Stimulated activated CD4-positive, alpha-beta T cell treated with anti-CD3 and anti-CD28 coated beads, TNF-alpha, amount 100 ng/mL, for 24 hours (primary cell): ENCODE data around the gene CLSTN1.

ENCODE experiments used
- DNase-seq, 3 experiments: peaks; one replicate each; pipeline ENCODE4 v3.0.0-alpha.2; 2020; ENCODE audit warnings: low read depth in 3 of 3

CLSTN1 gene

DNA sequence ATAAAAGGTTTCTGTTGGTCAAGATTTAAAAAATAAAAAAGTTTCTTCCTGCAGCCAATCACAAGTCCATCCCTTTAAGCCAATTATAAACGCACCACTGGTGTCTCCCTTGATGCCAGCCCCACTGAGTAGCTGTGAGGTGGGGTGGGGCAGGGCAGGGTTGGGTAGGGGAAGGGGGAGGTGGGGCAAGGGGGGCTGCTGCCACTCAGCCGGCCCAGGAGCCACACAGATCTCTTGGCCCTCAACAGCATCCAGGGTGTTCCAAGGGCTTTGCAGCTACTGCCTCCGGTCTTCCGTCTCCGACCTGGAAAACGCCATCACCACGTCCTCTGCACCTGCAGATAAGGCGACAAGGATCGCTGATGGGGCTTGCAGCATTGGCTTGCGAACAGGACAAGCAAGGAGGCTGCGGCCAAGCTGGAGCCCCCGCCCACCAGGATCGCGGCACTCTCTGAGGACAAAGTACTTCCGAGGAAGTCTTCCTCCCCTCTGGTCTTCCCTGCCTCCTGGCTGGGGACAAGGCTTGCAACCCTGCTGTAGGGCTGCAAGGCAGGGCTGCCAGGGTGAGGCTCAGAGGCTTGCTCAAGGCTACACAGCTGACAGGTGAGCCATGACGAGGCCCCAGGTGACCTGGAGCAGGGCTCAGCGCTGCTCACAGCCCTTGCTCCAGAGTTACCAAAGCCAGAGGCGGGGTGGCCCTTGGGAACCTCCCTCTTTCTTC is 26.8 kb upstream of the CLSTN1 start:
- no peak for DNase-seq

DNA sequence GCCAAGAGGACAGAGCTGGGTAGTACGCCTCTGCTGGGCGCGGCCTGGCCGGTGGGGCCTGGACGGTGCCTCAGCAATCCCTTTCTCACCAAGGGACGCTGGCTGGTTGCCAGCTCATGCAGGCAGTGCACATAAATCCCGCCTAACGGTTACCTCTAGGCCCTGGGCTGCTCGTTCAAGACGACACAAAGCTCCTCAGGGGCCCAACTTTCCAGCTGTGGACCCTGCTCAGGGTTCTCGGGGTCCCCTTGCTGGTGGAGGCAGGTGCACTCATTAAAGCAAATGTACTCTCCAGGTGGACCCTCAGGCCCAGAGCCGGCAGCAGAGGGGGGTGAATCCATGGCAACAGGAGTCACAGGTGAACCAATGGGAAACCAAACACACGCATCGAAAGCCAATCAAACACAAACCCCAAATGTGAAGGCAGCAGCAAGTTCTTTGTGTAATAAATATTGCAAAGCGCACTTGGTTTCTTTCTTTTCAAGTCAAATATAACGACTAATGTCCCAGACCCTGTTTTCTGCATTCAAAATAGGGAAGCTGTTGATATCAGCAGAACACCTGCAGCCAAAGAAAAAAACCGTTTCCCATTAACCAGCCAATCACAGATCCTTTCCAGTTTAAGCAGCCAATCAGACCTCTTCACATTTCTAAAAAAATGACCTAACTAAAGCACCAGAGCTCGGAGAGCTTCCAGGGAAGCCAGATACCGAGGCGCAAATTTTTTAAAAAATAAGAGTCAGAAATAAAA is 26.1 kb upstream of the CLSTN1 start:
- DNase-seq, result no peak

DNA sequence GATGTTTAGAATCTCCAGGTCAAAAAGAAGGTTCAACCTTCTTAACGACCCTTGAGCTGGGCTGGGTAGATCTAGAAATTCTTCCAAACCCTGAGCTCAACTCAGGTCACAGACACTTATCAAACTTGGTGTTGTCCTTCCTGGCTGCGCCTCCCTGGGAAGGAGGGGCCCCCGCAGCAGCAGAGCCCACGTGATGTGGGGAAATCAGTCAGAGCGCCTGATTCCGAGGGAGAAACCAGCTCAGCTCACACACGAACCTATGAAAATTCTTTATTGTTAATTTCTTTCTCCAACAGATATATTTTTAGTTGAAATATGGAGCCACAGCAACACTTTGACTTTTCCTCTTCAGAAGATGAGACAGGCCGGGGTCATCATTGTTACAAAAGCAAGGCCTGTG is 24.3 kb upstream of the CLSTN1 start:
- DNase-seq, result no peak

DNA sequence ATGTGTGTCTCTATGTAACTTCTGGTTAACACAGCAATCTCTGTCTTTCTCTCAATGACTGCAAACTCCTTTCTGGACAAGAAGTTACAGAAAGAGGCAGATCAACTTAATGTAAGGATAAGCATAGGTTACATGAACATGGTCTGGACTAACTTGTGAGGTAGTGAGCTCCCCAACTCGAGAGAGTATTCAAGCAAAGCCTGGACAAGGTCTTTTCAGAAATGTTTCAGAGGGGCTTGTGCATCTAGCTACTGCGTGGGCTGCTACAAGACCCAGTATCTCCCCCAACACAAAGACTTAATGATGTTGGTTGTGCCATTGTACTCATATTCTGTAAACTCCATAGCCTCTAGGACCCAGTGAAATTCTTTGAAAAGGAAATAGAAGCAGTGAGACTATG is 23.5 kb upstream of the CLSTN1 start:
- DNase-seq, result no peak

DNA sequence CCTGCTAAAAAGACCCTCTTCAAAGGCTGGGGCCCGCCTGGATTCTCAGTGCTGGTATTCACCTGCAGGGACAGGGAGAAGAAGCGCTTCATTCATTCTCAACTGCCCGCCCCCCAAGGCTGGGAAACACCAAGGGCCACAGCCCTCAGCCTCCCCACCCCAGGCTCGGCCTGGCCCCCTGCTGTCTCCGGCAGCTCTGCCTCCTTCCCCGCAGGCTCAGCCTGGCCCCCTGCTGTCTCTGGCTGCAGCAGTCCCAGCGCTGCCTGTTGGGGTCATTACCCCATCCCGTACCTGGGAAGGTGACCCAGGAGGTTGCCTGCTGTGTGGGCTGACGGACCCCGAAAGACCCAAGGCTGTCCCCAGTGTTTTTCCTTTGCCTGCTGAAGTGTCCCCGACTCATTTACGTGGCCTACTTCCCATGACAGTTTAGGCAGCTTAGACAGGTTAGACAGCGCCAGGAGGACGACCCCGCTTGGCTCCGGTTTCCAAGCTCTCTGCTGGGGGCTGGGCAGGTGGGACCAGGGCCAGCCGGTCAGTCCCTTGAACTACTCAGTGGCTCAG is 22.9 kb upstream of the CLSTN1 start:
- DNase-seq, result no peak

DNA sequence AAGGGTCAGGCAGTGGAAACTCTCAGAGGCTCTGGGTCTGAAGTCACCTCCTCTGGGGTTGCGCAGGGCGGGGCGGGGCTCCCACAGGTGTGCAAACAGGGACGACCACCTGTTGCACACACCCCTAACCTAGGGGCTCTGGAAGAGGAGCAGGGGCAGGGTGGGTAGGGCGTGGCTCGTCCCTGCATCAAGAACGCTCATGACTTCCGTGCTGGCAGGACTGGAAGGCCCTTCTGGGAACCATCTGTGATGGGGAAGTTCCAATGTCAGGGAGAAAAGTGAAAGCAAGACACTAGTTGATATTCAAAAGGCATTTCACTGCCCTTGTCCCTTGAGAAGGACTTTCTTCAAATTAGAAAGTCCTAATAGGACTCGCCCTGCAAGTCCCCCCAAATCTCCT is 22.1 kb upstream of the CLSTN1 start:
- DNase-seq, result no peak

DNA sequence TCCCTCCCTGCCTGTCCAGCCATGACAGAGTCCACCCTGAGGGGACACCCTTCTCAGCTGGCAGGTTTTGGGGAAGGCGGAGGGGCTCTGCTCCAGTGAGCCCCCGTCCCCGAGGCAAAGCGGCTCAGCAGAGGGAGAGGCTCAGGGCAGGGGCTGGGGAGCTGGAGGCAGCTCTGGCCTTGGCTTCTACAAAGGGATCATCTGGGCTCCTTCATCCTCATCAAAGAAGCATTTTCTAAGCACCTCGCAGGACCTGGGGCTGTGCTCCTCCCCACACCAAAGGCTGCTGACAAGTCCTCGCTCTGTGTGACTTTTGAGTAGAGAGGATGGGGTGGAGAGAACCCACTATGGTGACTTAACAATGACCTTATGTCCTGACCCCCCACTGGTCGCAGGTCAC is 21.0 kb upstream of the CLSTN1 start:
- DNase-seq, result no peak

DNA sequence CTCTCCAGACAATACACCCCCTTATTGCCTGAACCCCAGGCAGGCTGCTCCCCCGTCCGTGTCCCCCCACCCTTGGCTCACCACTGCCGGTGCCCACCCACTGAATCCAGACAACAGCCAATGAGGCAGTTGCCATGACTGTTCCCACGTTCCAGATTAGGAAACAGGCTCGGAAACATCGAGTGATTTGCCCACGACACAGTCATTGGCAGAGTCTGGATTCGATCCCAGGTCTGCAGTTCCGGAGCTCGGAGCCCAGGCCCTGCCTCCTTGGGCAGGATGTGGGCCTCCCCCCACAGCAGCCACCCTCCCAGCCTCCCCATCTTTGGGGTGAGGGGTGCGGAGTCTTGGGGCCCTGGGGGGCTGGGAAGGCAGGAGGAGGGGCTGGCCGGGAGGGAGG is 20.3 kb upstream of the CLSTN1 start:
- DNase-seq, result no peak

DNA sequence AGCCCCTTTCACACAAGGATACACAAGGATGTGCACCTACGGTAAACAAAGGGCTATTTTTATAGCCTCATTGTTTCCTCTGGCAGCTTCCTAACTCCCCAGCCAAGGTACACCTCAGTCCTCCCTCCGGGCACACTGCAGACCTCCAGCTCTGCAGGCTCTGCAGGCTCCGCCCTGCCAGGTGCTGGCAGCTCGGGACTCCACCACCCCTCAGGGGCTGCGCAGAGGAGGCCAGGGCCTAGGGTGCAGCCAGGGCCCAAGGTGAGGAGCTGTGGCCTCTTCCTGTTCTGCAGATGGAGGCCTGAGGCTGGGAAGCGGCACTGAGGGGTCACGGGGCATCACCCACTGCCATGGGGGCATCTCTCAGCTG is 19.8 kb upstream of the CLSTN1 start:
- DNase-seq, result no peak

DNA sequence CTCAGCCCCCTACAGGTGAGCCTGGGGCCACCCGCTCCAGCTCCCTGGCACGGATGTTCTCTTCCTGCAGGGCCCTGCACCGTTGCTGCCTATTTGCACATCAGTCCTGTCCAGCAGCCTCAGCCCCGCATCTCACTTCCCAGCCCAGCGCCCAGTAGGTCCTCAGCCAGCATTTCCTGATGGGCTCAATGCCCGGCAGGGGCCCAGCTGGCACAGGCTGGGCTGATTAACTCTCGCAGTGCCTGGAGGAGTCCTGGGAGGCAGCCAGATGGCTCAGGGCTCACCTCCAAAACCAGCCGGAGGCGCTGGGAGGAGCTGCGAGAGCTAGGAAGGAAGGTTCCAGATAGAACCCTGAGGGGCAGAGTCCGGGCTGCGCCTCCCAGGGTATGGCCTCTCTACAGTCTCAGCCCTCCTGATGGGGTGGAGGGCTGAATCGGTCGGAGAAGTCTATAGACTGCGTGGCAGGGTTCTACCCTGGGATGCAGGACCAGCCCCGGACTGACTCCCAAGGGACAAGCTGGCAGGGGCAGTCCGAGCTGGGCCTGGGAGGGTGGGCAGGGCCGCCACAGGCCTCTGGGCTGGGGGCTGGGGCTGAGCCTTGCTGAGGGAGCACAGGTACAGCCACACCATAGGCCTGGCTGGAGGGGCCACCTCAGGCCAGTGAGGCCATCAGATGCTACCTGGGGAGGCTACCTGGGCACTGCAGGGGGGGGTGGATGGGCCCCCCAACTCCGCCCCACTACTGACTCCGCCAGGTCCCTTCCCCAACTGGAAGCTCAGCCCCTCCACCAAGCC is 19.2 kb upstream of the CLSTN1 start:
- DNase-seq, result no peak

DNA sequence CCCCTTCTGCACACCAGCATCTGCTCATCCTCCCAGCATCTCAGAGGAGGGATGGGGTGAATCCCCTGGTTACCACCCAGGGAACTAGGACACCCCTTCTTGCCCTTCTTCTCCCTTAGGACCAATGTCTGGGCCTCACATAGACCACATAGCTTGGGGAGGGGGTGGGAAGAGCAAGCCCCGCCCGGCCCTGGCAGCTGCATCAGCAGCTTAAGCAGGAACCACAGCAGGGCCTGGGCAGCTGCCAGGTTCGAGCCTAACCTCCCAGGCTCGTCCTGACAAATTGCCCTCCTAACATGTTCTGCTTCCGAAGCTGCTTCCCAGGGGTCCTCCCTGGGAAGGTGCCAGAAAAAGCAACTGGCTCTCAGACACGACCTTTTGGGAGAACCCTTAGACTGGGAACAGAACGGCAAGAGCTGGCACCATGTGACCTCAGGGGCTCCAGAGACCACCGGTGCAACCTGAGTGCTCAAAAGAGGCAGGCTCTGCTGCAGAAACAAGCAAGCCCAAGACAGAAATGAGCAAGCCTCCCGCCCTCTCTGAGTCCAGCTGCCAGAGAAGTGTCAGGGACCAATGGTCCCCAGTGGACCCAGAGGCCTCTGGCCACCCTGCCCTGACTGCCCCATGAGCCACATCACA is 18.4 kb upstream of the CLSTN1 start:
- no peak for DNase-seq

DNA sequence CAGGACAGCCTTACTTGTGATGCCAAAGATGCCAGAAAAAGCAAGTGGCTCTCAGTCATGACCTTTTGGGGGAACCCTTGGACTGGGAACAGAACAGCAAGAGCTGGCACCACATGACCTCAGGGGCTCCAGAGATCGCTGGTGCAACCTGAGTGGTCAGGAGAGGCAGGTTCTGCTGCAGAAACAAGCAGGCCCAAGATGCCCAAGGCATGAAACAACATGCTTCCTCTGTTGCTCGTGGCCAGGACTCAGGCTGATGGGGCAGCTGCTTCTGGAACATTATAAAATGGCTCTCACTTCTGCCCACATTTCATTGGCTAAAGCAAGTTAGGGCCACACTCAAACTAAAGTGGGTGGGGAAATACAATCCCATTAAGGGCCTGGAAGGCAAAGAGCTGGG is 17.7 kb upstream of the CLSTN1 start:
- no peak for DNase-seq

DNA sequence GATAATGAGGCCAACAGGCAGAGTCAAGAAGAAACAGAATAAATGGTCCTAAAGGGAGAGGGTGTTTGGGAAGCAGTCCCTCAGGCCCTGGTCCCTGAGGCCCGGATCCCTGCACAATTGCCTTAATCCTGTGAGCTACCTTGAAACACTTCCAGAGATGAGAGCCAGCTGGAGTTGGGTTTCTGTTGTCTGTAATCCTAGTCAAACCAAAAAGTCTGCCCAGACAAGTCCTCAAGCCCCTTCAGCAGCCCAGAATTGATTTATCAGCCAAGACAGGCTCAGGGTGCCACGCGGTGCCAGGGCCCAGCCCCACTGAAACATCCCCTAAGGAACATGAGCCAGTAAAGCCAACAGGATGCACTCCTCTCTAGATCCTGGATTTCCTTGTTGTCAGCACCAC is 16.4 kb upstream of the CLSTN1 start:
- DNase-seq, result no peak

DNA sequence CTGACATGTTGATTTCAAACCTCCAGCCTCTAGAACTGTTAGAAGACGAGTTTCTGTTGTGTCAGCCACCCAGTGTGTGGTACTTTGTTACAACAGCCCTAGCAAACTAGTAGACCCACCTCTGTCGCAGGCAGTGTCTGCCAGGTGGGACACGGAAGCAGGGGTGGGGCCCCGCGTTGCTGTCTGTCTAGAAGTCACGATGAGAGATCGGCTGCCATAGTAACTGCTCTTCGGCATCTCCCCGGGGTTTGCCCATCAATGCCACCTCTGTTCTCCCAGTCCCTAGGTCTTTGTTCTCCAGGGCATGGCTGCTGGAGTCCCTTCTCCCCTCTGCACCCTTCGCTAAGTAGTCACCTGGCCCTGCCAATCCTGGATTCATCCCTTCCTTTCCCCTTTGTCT is 15.2 kb upstream of the CLSTN1 start:
- DNase-seq, result no peak

DNA sequence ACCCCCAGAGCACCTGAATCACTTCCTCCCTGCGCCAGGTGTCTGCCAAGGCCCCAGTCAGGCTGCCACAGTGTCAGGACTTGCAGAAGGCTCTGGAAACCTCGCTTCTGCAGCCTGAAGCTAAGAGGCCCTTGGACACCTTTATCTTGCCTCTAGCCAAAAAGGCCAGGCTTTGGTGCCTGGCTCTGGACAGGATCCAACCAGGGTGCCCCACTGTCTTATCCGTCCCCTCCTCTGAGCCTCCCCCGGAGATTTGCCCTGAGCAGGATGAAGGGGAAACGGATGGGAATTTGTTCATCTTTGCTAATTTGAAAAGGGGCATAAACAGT is 12.8 kb upstream of the CLSTN1 start:
- DNase-seq, result no peak

DNA sequence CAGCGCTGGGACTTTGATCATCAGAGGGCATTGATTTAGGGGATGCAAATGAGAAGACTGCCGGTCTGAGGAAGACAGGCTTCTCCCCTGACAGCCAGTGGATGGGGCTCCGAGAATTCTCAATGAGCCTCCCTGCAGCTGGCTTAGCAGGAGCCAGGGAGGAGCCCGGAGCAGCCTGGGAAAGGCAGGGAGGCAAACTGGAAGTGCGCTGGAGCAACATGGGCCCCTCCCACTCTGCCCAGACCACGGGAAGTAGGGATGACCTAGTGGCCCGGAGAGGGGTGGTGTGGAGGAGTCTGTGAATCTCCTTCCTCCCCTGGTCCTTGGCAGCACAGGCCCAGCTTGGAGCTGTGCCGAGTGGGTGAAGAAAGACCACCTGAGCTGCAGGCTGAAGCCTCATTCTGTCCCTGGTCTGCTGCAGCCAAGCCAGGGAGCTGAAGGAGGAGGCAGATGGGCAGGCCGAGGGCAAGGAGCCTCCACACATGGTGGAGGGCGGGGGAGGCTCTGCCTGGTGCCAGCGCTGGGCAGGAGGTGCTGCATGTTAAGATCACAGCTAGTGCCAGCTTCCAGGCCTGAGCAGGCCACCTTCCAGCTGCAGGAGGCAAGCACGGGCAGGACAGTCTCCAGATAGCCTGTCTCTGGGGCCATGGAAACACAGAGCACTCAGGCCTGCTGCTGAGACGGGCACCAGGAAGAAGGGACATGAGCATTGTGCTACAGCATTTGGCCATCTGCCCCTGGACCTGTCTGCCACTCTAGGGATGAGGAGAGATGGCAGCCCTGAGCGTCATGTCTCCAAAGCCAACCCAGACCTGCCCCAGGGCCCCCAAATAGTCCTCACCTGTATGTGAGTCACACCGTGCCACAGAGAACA is 12.2 kb upstream of the CLSTN1 start:
- no peak for DNase-seq

DNA sequence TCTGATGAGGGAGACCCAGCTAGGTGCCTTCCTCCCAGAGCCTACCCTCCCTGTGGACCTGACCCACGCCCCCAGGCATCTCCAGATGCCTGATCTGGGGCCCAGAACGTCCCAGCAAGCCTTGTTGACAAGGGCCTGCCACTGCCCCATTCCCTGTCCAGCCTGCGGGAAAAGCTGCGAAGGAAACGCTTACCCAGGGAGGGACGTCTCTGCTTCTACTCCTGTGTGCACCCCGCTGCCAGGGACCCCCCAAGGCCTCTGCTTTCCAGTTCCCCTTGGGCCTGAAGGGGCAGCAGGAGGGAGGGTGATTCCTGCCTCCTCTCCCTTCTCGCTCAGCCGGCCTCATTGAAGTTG is 11.6 kb upstream of the CLSTN1 start:
- DNase-seq, result no peak

DNA sequence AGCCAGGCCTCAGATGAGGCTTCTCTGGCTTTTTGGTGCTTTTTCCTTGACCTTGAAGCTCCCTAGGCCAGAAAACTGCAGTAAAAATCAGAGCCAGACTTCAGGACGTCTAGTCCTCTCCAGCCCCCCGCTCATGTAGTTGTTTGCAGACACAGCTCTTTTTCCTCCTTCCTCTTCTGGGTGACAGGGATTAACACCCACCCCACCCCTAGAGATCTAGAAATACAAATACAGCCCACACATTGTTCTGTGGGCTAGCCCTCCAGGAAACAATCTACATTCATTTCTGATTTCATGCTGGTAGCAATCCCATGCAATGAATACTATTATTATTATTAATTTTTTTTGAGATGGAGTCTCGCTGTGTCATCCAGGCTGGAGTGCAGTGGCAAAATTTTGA is 9.9 kb upstream of the CLSTN1 start:
- DNase-seq, result no peak

DNA sequence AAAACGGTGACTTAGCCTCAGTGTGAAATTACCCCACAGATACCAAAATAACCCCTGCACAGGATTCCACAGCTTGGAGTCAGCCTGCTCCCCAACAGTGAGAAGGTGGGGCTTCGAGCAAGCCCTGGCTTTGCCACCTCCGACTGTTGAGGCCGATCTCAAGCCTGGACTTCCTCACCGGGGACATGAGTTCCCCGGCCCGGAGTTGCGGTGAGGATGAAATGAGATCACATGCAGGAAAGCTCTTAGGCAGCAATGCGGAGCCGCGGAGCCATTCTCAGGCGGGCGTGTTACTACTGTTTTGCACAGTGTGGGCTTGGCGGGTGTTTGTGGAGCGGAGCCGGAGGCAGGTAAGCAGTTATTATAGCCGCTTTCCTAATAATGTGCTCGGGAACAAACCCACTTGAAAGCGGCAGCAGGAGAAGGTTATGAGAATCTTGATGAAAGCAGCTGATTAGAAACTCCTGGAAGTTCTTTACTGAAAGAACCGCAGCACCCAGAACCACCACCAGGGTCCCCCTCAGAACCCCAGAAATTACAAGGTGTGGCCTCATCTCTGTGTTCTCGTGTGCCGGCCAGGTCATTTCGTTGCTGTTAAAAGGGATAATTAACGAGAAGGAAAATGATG is 3.9 kb upstream of the CLSTN1 start:
- no peak for DNase-seq

DNA sequence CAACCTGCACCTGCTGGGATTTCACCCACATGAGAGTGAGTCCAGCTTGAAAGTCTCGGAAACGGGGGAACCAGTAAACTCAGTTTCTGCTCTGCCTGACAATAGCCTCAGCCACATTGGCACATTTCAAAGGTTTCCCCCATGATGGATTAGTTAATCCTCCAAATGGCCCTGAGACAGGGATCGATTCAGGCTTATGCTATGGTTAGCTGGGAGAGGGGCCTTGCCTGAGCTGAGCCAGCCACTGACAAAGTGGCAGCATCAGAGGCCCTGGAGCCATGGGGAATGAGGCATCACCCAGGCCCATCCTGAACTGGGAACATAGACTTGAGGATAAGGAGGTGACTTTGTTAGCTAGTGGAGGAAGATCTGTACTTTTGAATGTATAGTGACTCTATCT is 2.9 kb upstream of the CLSTN1 start:
- no peak for DNase-seq

DNA sequence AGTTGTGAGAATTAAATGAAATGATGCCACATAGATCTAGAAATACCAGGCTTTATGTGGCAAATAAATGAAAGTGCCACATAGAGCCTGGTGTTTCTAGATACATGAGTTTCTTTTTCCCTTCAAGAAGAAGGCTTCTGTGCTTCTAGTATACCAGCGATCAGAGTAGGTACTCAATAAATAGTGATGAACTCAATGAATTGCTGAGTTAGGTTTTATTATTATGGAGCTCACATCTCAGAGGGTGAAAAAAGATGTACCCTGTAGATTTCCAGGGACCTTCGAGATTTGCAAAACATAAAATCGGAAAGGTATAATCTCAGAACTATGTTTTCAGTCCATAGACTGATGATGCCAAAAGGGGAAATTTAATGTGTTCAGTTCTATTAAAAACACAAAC is 2.3 kb upstream of the CLSTN1 start:
- DNase-seq, result no peak
